HG03196 (cell line): ENCODE data around the gene DDN.

Source experiments
- ATAC-seq: cut with Tn5 transposase; IDR thresholded peaks from one replicate; pipeline ENCODE4 v1.9.1; 2021; ENCODE audit not compliant: unreplicated experiment

DDN gene

GRCh38 chr12:48982397-48983080 lies 16.6 kb downstream of the DDN start:
- no peak for ATAC-seq

GRCh38 chr12:48981757-48982157 lies 17.4 kb downstream of the DDN start:
- ATAC-seq: no peak

- no peak for ATAC-seq
Observed at GRCh38 chr12:48980953-48981756, 18.0 kb downstream of the DDN start.

GRCh38 chr12:48980389-48980952 lies 18.7 kb downstream of the DDN start:
- ATAC-seq: no peak

- no peak for ATAC-seq
Observed at GRCh38 chr12:48979602-48980388, 19.4 kb downstream of the DDN start.

GRCh38 chr12:48978741-48979601 lies 20.2 kb downstream of the DDN start:
- no peak for ATAC-seq

- no peak for ATAC-seq
Observed at GRCh38 chr12:48978291-48978740, 20.9 kb downstream of the DDN start, which contains the start of gene WNT1. Gene WNT1 (plus strand): TSS chr12:48978322. CDS start chr12:48978651, 329 bp downstream.

- peak; percentile 51 for ATAC-seq
Observed at GRCh38 chr12:48977290-48978281, 21.6 kb downstream of the DDN start.

GRCh38 chr12:48973941-48974673 lies 25.1 kb downstream of the DDN start:
- ATAC-seq: no peak

GRCh38 chr12:48973531-48973930 lies 25.6 kb downstream of the DDN start:
- no peak for ATAC-seq

GRCh38 chr12:48972952-48973483 lies 26.2 kb downstream of the DDN start:
- no peak for ATAC-seq

GRCh38 chr12:48972213-48972951 lies 26.8 kb downstream of the DDN start:
- no peak for ATAC-seq

- no peak for ATAC-seq
Observed at GRCh38 chr12:48970702-48971334, 28.4 kb downstream of the DDN start.

GRCh38 chr12:48969833-48970701 lies 29.1 kb downstream of the DDN start:
- ATAC-seq: no peak

GRCh38 chr12:48969160-48969771 lies 29.9 kb downstream of the DDN start:
- ATAC-seq: no peak
